ENCODE data around the gene LPCAT3.

GRCh38 chr12:6952863-6953441 lies 65.3 kb downstream of the LPCAT3 start:
- no peak for TF ChIP-seq CTCF (IDR thresholded peaks at IDR 0.05)
- TF ChIP-seq POLR2A (IDR thresholded peaks at IDR 0.05), result no peak
- TF ChIP-seq POLR2AphosphoS5 (IDR thresholded peaks at IDR 0.05; ENCODE audit: insufficient read depth in 1 of 2, low read depth in 1 of 2), result no peak
